Hematopoietic multipotent progenitor cell treated with erythropoietin and hydrocortisone succinate and interleukin-3 and kit ligand, for 4 days (in vitro differentiated cells): ENCODE measurements around the gene WDR86.

Source experiments
- DNase-seq: peaks from one replicate; pipeline ENCODE4 v3.0.0-alpha.2; 2015

The WDR86 gene, protein sequence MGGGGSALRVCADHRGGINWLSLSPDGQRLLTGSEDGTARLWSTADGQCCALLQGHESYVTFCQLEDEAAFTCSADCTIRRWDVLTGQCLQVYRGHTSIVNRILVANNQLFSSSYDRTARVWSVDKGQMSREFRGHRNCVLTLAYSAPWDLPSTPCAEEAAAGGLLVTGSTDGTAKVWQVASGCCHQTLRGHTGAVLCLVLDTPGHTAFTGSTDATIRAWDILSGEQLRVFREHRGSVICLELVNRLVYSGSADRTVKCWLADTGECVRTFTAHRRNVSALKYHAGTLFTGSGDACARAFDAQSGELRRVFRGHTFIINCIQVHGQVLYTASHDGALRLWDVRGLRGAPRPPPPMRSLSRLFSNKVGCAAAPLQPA

GRCh38 chr7:151409667-151410404 lies at the start of gene WDR86:
WDR86 (minus strand) TSS chr7:151410038; CDS start chr7:151409589, 449 bp downstream.
- DNase-seq = no peak

- no peak for DNase-seq
Observed at GRCh38 chr7:151457534-151457933, 47.7 kb upstream of the WDR86 start.

DNA sequence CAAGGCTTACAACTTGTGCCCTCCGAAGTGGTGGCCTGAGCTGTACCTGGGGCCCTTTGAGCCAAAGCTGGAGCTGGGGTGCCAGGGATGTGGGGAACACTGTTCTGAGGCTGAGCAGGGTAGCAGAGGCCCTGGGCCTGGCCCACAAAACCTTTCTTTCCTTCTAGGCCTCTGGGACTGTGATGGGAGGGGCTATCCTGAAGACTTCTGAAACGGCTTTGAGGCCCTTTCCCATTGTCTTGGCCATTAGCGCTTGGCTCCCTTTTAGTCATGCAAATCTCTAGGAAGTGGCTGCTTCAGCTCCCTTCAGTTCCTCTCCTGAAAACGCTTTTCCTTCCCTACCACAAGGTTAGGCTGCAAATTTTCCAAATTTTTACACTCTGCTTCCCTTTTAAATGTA lies 46.9 kb upstream of the WDR86 start:
- DNase-seq = no peak

GRCh38 chr7:151456276-151456675 lies 46.4 kb upstream of the WDR86 start:
- no peak for DNase-seq

- DNase-seq = no peak
Observed at GRCh38 chr7:151455690-151456089, 45.9 kb upstream of the WDR86 start.

GRCh38 chr7:151454932-151455530 lies 45.2 kb upstream of the WDR86 start:
- no peak for DNase-seq

GRCh38 chr7:151454305-151454704 lies 44.5 kb upstream of the WDR86 start:
- DNase-seq = no peak

GRCh38 chr7:151453326-151453791 lies 43.5 kb upstream of the WDR86 start:
- DNase-seq = peak; percentile 27

DNA sequence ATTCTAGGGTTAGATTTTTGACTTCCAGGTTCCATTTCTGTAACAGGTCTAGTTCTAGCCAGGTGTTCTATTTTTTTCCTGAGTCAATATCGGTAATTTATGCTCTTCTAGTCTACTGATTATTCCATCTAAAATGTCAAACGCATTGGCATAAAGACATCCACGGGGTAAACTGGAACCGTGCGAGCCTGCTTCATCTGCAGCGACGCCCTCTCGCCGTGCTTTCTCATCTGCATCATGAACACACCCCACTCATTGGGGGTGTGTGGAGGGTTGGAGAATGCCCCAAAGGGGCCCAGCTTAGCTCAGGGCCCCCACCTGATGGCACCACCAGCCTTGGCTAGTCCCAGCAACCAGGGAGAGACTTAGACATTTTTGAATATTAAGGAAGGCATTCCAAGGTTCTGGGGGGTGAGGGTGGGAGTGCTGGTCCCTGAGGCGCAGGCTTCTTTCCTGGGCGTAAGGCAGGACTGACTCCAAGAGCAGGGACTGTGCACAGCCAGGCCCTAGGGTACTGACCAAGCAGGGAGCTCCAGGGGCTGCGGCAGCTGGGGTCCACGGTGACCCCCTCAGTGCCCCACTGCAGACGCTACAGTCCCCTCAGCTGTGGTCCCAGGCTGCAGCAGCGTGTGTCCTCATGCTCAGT lies 43.0 kb upstream of the WDR86 start:
- no peak for DNase-seq

DNA sequence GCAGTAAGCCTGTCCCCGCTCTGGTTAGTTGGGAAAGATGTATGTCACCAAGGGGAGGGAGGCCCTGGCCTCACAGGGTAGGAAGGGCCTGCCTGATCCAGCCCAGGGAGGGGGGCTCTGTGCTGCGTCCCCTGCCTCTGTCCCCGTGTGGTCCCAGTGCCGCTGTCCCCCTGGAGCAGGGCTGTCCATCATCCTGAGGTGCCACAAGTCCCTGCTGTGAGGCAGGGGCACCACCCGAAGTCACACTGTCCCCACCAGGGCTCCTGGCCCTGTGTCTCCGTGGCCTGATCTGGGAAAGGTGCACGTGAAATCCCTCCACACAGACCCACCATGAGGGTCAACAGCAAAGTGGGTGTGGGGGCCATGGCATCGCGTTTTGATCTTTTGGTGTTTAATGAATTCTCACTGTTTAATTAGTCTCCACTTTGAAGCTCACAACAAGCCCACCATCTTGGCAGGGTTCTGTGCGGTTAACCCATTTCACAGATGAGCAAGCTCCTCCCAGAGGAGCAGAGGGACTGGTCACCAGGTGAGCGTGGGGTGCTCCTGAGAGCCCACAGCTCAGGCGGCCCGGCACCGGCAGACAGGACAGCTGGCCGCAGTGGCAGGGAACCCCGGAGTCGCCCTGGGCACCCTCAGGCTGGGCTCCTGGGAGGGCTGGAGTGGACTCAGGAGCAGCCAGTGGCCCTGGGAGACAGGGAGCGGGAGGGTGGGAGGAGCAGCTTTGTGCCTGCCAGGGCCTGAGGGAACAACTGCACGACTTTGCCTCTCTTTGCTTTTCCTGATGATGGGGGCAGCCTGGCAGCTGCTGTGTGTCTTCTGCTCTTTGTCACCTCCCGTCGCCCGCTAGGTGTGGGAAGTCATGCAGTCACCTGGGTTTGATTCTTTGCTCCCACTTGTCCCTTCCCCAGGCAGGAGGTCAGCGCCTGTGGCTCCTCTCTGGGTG lies 42.1 kb upstream of the WDR86 start:
- DNase-seq = no peak

GRCh38 chr7:151451156-151451555 lies 41.3 kb upstream of the WDR86 start:
- DNase-seq = no peak

- DNase-seq = no peak
Observed at GRCh38 chr7:151449990-151450389, 40.2 kb upstream of the WDR86 start.

DNA sequence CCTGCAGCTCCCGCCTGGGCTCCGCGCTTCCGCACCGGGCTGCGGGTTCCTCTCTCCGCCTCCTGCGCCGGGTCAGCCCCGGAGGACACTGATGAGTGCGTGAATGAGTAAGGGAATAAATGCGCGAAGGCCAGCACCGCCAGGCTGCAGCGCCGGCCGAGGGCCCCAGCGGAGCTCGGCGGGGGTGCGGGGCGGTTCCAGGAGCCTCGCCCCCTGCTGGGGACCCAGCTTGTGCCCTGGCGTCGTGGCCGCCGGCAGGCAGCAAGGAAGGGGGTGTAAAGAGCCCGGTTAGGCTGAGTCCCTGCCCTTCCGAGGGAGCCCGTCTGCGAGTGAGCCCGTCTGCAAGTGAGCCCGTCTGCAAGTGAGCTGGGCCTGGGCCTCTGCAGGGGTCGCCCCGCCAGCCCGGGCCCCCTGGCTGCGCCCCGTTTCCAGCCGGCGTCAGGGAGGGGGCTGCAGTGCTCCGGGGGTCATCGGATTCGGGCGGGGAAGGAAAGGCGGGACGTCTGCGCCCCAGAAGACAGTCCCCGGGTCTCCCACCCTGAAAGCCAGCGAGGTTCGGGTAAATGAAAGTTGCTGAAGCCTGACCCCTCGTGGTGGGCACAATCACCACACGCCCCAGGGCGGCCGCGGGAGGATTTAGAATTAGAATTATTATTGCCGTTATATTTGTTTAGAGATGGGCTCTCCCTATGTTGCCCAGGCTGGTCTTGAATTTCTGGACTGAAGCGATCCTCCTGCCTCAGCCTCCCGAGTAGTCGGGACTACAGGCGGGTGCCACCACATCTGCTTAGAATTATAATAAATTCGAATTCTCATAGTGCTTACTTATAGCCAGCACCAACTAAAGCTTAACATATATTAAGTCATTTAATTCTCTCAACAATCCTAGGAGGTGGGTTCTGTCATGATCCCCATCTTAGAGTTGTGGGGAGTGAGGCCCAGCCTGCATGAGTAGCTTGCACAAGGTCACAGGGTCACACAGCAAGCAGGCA lies 38.7 kb upstream of the WDR86 start:
- peak; percentile 86 for DNase-seq

DNA sequence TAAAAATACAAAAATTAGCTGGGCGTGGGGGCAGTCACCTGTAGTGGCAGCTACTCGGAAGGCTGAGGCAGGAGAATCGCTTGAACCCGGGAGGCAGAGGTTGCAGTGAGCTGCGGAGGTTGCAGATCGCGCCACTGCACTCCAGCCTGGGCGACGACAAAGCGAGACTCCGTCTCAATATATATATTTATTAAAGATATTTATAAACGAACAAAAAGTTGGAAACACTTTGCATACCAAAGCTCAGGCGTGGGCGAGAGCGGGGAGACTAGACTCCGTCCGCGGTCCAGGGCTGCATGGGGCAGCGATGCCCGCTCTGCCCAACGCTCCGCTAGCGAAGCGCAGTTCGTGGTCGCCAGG lies 38.0 kb upstream of the WDR86 start:
- no peak for DNase-seq

GRCh38 chr7:151447312-151447711 lies 37.5 kb upstream of the WDR86 start:
- DNase-seq = no peak

- DNase-seq = no peak
Observed at GRCh38 chr7:151446412-151446811, 36.6 kb upstream of the WDR86 start.

DNA sequence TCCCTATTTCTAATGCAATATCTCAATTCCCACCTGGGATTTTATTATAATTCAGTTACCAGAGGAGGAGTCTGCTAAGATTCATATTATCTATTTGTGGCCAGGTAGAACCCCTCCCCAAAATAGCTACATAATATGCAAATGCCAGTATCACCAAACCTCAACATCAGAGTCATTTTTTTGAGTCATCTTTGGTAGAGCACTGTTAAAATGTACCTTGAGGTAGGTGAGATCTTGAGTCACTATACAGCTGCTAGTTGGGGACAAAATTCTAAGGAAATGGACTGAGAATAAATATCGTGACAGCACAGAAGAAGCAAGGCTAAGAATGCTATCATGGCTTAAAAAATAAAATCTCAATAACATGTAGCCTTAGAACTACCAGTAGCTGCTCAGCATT lies 34.8 kb upstream of the WDR86 start:
- DNase-seq = no peak

- DNase-seq = no peak
Observed at GRCh38 chr7:151442776-151443496, 33.1 kb upstream of the WDR86 start.

- DNase-seq = no peak
Observed at GRCh38 chr7:151440799-151441445, 31.1 kb upstream of the WDR86 start.
